GM21717 (cell line): ENCODE results near the gene SLC35E2B.
"Not testable (repeated sequence)": the region's sequence is repeated elsewhere in the genome, so short reads cannot be mapped to it uniquely, and the experiment has no call there.

ENCODE experiments used
- ATAC-seq: cut with Tn5 transposase; IDR thresholded peaks from one replicate; pipeline ENCODE4 v1.9.1; 2021; ENCODE audit warnings: mild to moderate bottlenecking, moderate library complexity; ENCODE audit not compliant: unreplicated experiment

The SLC35E2B gene

GRCh38 chr1:1692714-1693647, at the start of gene SLC35E2B:
Gene SLC35E2B (minus strand): TSS chr1:1692795. CDS start chr1:1676699, 16,096 bp downstream.
- ATAC-seq = peak; percentile 73

DNA sequence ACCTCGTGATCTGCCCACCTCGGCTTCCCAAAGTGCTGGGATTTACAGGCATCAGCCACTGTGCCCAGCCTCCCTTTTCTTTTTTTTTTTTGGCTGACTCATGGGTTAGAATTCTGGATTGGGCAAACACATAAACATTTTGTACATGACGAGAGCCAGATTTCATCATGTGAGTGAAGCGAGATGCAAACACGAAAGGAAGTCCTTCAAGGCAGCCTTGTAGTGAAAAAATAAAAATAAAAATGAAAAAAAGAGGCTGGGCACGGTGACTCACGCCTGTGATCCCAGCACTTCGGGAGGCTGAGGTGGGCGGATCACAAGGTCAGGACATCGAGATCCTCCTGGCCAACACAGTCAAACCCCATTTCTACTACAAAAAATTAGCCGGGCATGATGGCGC, 48.4 kb upstream of the SLC35E2B start:
- ATAC-seq = not testable (repeated sequence)

- ATAC-seq = not testable (repeated sequence)
These were observed 46.3 kb upstream of the SLC35E2B start for GRCh38 chr1:1738799-1739337.

DNA sequence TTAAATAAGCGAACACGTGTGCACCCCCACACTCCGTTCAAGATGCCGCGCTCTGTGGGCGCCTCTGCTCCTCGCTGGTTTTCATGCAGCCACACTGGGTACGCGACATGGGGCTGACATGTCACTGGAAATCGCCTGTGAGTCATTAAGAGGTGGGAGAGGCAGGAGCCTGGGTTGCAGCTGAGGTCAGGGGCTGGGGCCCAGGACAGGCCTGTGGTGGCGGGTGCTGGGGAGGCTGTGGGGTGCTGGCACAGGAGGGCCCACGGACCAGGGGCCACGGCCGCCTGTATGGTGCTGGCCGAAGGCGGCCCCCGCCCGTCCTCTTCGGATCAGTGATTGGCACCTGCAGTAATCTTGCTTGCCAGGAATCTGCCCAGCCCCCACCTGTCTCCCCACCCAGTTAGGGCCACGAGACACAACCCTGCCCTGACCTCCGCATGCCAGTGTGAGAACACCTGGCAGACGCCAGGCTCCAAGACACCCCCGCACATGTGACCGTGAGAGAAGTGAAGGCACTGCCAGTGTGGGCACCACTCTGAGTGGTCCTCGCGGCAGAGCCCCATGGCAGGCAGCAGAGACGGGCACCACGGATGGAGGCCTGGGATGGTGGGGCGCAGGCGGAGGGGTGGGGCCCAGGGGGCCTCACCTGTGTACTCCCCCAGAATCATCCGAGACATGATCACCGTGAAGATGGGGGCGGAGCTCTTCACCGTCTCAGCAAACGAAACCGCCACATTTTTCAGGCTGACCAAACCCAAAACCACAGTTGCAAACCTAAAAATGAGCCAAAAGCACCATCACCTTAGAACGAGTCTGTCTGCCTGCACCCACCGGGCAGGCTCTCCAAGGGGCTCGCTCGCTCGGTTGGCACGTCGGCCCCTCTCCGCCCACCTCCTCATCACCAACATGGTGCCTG, 45.3 kb upstream of the SLC35E2B start:
- ATAC-seq = not testable (repeated sequence)

DNA sequence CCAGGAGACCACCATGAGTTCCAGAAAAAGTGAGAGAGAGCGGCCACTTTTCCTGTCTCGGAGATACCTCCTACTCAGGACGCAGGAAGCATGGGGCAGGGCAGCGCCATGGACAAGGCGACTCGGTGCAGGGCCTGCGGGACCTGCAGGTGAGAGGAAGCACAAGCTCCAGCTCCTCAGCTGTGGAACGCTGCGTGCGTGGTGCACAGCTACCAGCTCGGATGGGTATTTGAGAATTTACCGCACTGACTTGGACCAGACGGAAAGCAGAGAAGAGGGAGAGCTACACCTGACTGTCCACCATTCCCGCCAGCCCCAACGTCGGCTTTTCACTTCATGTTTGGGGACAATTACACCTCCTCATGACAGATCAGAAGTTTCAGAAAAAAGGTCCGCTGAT, 39.8 kb upstream of the SLC35E2B start:
- no peak for ATAC-seq

GRCh38 chr1:1730870-1731269, 38.3 kb upstream of the SLC35E2B start:
- no peak for ATAC-seq

GRCh38 chr1:1730230-1730629, 37.6 kb upstream of the SLC35E2B start:
- not testable (repeated sequence) for ATAC-seq

GRCh38 chr1:1729116-1729816, 36.7 kb upstream of the SLC35E2B start:
- not testable (repeated sequence) for ATAC-seq

GRCh38 chr1:1728308-1729005, 35.9 kb upstream of the SLC35E2B start:
- ATAC-seq = not testable (repeated sequence)

GRCh38 chr1:1727131-1727651, 34.6 kb upstream of the SLC35E2B start:
- not testable (repeated sequence) for ATAC-seq

- not testable (repeated sequence) for ATAC-seq
These were observed 33.5 kb upstream of the SLC35E2B start for GRCh38 chr1:1726088-1726487.

- ATAC-seq = peak; percentile 90
These were observed 31.7 kb upstream of the SLC35E2B start, which contains the start of gene CDK11A for GRCh38 chr1:1724035-1724864. Gene CDK11A (minus strand): TSS chr1:1724357. CDS start chr1:1722818, 1,539 bp downstream.

DNA sequence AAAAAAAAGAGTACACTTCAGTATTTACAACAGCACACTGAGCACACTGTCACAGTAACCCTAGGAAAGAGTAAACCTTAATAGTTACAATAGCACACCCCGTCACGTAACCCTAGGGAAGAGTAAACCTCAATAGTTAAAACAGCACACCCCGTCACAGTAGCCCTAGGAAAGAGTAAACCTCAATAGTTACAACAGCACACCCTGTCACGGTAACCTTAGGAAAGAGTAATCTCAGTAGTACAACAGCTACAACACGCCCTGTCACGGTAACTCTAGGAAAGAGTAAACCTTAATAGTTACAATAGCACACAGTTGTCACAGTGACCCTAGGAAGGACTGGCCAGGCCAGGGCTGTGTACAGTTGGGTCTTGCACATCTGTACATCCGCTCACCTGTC, 28.6 kb upstream of the SLC35E2B start:
- no peak for ATAC-seq

DNA sequence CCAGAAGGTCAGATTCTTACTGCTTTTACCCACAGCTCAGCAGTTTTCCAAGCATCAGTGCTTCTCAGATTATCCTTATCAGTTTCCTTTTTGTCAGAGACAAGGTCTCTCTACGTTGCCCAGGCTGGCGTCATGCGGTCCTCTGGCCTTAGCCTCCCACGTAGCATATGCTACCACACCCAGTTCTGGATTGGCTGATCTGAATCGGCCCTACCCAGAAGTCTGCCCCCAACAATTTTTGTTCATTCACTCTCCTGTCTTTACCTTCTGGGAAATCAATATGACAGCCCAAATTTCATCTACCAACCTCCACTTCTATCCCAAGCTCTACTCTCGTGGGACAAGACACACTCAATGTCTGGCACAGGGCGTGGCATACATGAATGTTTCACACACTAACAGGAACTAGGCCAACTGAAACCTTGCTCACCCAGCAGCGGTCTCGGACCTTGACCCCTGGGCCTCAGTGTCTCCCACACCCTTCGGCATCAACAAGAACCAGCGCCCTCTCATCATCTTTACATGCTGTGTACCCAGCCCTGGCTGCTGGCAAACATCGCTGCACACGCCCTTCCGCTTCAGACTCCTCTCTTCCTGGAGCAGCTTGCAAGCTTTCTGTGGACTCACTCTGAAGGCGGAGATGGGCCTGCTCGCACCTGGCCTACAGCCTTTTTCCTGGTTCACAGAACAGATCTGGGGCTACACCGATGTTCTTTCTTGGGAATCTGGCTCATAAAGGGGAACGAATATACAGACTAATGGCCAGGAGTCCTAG, 22.7 kb upstream of the SLC35E2B start:
- ATAC-seq = not testable (repeated sequence)

GRCh38 chr1:1707897-1708296, 15.3 kb upstream of the SLC35E2B start:
- not testable (repeated sequence) for ATAC-seq

DNA sequence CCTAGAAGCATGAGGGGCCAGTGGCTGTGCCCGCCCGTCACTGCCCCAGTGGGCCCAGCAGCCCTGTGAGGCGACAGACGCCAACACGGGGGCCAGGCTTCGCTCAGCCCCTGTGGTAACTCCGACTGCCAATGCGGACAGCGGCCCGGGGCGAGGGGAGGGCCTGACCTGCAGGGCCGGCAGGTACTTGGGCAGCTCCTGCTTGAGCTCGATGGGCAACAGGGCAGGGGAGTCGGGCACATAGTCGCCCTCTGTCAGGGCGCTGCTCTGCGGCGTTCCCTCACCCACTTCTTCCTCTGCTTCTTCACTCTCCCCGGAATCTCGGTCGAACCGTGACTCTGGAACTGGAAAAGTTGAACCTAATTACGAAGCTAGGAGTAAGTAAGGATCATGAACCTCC, 14.6 kb upstream of the SLC35E2B start:
- ATAC-seq = not testable (repeated sequence)

- ATAC-seq = not testable (repeated sequence)
These were observed 13.0 kb upstream of the SLC35E2B start for GRCh38 chr1:1705623-1706022.
